Activated CD4-positive, CD25-positive, alpha-beta regulatory T cell treated with anti-CD3 and anti-CD28 coated beads, Interleukin-2, amount 50 U/mL, for 16 hours (primary cell): ENCODE results near the gene CD300LG.
"Not testable (repeated sequence)": the region's sequence is repeated elsewhere in the genome, so short reads cannot be mapped to it uniquely, and the experiment has no call there.

Experiments used
- DNase-seq: peaks from one replicate; pipeline ENCODE4 v3.0.0-alpha.2; 2020; ENCODE audit warnings: low read depth, low spot score

The CD300LG gene

DNA sequence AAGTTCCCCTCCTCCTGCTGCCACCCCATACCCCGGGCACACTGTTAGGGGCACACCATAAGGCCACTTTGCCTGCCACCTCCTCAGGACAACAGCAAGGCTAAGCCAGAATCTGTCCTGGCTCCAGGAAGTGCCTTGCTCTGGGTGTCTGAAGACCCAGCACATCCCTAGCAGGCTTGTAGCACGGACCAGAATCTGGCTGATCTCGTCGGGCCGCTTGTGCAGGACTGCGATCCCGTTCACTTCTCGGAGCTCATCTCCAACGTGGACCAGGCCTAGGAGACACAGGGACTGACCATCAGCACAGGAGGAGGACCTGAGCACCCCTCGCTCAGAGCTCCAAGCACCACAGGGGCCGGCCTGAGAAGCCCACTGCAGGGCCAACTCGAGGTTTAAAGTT is 21.4 kb upstream of the CD300LG start:
- DNase-seq, result no peak

DNA sequence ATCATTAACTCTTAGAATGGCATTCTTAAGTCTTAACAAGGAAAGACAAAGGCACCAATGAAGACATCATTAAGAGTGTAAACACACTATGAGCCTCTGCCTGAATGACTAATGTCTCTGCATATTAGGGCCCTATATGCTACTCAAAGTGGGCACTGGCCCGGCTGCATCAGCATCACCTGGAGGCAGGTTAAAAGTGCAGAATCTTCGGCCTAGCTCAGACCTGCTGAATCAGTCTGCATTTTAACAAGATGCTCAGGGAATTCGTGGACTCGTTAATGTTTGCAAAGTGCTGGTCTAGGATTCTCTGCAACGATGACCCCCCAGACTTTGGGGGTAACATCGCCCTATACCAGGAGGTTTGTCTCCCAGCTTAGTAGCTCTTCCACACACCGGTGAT is 20.8 kb upstream of the CD300LG start:
- DNase-seq, result no peak

DNA sequence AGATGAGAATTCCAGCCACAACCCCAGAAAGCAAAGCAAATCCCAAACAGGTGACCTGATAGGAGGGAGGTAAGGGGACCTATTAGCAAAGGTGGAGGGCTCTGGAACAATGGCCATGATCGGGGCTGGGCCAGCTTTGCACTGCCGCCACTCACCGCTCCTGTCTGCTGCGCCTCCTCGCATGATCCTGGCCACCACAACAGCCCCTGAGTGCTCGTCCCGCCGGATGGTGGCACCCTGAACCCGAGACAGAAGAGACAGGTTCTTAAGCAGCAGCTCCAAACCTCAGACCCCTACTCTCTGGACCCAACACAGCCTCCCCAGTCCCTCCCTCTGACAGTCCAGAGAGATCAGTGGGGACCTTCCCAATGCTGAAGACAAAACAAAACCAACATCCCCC is 19.4 kb upstream of the CD300LG start:
- DNase-seq, result no peak

DNA sequence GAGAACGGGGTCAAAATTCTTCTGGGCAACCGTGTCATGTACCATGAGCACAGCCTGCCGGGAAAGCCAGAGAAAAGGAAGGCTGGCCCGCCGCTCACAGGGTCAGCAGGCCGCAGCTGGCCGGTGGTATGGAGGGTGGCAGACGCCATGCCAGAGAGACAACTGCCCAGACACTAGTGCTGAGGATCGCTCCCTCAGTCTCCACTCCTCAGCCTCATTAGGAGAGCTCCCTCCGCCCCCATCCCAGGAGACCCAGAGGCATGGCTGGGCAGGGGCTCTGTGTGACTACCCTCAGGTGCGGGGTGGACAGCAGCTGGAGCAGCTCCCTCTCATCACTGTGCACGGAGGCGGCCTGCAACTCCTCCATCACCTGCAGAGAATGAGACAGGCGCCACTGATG is 17.2 kb upstream of the CD300LG start:
- no peak for DNase-seq

DNA sequence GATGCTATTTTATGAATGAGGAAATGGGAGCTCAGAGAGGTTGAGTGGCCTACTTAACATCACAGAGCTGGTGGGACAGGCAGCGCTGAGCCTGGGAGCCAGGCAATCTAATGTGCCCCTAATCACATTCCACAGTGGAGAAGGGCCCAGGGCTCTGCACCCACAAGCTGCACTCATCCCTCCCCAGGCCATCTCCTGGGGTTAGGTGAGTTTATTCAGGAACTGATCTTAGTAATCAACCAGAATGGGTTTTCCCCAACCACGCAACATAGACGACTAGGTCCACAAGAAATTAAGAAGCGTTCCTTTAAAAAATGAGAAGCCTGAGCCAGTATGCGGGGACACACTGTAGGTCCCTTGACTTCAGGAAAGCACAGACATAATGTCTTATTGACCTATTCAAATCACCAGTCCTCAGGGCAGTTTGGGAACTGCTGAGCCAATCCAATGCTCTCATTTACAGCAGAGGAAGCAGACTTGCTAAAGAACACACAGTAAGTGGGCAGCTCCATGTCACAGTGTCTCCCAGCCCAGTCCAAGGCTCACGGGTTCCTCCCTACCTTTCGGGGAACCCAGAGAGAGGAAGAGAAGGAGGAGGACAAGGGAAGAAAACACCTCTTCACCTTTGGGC is 16.4 kb upstream of the CD300LG start:
- DNase-seq, result no peak

DNA sequence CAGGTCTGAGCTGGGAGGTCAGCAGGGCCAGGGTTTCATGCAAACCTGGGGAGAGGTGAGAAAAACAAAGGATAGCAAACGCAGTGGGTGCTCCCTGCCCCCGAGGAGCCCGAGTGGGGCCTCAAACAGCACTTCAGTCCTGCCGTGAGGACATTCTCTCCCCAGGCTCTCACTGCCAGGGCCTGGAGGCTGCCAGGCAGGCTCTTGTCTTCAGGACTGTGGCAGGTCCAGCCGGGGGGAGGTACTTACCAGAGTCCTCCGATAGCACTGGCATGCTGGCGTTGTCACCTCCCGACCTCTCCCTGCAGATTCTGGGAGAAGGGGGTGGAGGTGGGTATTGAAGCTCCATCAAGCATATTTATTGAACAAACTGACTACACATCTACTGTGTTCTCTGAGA is 15.3 kb upstream of the CD300LG start:
- no peak for DNase-seq

DNA sequence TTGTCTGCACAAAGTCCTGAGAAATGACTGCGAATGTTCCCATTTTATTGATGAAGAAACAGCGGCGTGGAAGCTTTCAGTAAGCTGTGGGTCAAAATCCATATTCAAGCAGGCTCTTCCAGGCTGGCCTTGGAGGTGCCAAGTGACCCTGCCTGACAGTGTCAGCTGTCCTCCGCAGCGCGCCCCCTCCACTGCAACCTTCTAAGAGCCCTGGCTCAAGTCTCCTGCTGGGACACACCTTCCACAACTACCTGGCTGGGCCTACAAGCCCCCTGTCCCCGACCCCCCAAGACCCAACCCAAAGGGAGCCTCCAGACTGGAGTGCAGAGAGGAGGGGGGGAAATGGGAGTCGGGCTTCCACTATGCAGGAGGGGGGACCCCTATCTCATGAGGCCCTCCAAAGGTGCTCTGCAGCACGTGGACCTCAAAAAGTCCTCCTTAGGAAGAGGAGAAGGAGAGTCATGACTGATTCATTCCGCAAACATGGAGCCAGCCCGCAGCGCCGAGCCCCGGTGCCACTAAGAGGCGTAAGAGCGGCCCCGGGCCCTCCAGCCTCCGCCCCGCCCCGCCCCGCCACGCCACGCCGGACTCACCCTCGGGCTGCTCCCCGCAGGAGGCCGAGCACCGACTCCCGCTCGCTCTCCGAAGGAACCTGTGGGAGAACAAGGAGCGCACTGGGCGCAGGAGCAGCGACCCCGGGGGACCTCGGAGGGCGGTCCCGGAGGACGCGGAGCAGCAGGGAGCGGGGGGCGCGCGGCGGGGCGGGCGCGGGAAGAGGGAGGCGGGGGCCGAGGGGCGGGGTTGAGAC is 14.6 kb upstream of the CD300LG start:
- DNase-seq, result no peak

DNA sequence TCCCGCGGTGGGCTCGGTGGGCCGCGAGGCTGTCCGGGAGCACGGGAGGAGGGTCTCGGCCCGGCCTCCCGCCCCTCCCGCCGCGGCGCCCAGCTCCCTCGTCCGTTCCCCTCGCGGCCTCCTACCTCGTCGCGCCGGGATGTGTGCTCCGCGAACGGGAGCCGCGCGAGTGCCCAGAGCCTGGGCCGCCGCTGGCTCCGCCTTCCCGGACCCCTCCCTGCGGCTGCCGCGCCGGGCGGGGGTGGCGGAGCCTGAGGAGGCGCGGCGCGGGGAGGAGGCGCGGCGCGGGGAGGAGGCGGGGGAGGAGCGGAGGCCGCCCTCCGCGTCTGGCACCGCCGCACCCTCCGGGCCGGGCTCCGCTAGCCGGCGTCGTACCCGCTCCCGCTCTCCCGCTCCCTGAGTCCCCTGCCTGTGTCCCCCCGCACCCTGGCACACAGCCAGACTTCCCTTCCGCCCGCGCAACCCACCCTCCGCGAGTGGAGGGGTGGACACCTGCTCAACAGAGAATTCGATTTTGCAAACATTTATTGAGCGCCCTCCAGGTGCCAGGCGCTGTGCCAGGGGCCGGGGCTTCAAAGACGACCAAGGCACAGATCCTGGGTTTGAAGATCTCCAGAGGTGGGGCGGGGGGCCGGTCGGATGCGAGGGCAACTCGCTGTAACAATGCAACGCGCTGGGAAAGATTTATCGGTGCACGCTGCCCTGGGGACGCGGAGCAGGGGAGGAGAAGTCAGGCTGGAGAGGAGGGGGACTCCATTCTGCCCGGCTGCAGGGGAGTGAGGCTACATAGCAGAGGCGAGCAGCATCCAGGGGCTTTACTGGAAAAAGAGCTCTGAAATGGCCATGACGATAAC is 13.8 kb upstream of the CD300LG start, which contains the start of gene MPP3:
Gene MPP3, minus strand, starts transcription at position 171 of the 854 bp plus-strand sequence. CDS start 1,240 bp downstream, outside the sequence.
- DNase-seq, result no peak

DNA sequence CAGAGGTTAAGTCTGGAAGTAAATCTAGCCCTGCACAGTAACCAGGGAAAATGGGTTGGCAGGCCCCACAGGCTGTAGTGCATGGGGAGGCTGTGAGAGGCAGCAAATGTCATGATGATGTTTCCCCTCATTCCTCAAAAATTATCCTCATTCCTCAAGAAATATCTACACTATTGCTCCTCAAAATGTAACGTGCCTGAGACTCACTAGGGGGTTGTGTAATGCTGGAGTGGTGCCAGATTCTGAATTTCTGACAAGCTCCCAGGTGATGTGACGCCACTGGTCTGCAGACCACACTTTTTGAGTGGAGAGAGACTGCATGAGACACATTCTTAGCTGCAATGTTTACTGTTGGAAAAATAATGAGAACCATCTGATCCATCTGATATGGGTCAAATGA is 12.9 kb upstream of the CD300LG start:
- DNase-seq, result no peak

DNA sequence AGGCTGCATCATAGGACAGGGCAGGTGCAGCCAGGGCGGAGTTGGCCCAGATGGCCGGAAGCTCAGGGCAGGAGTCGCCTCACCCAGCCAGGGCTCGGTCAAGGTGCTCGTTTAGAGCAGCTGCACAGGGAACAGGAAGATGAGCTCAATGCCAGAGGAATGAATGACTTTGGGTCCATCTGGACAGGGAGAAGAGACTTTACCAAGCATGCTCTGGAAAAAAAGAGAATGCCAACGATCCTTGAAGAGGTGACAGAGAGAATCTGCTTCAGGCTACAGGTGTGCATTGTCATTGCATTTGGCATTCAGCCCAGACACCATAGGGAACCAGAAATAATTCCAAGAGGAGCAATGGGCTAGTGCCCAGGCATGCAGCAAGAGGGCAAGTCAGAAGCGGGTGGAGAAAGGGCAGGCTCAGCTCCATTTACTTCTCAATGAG is 7.3 kb upstream of the CD300LG start:
- no peak for DNase-seq

DNA sequence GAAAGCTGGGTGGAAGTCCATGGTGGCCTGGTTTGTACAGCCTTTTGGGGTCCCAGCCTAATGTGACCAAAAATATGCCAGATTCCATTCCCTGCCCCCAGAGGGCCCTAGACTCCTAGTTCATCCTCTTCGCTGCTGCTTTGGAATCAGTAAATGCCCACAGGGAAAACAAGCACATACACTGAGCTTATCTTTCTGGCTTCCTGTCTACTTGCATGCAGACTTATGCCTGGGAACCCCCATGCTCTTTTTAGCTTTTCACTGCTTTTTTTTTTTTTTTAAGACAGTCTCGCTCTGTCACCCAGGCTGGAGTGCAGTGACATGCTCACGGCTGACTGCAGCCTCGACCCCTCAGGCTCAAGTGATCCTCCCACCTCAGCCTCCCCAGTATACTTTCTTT is 6.2 kb upstream of the CD300LG start:
- DNase-seq, result no peak

DNA sequence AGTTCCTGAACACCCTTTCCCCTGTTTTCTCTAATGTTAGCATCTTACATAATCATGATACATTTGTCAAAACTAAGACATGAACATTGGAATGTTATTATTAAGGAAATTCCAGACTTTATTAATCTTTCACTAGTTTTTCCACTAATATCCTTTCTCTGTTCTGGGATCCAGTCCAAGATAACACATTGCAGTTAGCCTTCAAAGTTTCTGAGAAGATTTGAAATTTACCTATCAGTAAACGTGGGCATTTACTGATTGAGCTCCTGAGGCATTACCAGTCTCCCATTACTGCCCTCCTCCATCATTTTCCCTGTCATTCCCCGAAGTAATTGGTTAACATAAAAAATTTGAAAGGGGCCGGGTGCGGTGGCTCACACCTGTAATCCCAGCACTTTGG is 5.7 kb upstream of the CD300LG start:
- DNase-seq, result no peak

DNA sequence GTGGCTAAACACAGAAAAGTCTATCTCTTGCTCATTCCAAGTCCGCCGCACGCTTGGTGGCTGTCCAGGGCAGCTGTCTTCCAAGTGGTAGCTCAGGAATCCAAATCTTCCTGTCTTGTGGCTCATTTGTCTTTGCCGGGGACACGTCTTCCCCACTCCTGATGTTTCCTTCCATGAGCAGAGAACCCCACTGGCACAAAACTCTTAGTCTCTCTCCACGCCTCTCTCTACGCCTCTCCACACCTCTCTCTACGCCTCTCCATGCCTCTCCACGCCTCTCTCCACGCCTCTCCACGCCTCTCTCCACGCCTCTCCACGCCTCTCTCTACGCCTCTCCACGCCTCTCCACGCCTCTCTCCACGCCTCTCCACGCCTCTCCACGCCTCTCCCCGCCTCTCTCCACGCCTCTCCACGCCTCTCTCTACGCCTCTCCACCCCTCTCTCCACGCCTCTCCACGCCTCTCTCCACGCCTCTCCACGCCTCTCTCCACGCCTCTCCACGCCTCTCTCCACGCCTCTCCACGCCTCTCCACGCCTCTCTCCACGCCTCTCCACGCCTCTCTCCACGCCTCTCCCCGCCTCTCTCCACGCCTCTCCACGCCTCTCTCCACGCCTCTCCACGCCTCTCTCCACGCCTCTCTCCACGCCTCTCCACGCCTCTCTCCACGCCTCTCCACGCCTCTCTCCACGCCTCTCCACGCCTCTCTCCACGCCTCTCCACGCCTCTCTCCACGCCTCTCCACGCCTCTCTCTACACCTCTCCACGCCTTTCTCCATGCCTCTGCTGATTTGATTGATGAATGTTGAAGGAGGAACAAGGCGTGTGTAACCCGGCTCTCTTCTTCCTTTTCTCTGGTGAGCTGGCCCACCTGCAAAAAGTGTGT is 4.6 kb upstream of the CD300LG start:
- not testable (repeated sequence) for DNase-seq

DNA sequence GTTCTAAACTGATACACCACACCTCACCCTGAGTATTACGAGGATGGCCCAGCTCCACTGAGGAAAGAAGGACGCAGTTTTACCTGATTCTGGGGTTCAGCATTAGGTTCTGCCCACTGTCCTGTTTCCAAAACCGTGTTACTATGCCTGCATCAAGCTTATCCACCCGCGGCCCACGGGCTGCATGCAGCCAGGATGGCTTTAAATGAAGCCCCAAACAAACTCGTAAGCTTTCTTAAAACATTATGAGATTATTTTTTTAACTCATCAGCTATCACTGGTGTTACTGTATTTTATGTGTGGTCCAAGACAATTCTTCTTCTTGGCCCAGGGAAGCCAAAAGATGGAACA is 4.0 kb upstream of the CD300LG start:
- DNase-seq, result no peak

DNA sequence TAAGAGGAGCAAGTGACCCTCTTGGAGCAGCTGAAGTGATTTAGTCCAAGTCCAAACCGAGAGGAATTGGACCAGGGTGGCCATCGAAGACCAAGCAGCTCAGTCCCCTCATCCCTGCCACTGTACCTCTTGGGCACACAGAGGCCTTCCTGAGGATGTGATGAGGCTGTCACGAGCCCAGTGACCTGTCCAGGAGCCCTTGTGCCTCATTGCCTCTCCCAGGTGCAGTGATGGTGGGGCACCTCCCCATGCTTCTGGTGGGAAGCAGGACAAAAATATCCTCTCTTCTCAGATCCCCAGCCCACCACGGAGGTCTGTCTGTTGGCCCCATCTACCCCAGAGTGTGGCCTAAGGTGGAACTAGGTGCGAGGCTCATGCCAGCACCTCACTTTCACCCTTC is 2.7 kb upstream of the CD300LG start:
- DNase-seq, result no peak

DNA sequence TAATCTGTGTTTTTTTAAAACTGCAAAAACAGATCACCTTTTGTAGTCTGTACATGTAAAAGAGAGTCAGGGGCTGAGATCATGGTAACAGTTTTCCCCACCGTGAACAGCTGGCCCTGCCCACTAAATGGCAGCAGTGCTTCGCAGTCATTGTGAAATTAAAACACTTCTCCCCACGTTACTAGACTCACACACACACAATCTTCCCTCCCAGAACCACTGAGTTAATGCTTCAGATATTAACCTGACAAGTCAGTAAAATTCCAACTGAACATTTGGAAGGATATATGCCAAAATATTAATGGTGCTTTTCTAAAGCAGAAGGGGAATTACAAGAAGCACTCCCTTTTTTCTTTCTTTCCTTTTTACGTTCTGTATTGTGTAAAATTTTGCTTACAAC is 1.2 kb upstream of the CD300LG start:
- DNase-seq, result no peak

DNA sequence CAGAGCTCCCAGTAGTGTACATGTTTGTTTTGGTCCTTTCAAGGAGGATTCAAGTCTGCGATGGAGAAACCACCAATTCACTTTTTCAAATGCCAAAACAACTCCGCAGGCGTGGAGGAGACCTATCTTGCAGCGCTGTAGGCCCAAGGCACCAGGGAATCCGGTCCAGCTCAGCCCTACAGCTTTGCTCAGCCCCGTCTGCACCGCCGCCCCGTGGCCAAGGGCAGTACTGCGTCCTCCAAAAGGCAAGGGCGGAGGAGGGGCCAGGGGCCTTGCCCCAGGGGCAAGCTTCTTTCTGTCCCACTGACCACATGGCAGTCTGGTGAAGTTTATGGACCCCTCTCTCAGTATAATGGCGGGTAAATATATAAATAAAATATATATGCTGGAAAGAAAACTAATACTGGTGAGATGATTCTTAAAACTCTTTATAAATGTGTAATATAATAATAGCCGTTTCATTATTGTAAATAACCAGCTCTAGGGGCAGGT is 709 bp upstream of the CD300LG start:
- DNase-seq, result peak; percentile 52

DNA sequence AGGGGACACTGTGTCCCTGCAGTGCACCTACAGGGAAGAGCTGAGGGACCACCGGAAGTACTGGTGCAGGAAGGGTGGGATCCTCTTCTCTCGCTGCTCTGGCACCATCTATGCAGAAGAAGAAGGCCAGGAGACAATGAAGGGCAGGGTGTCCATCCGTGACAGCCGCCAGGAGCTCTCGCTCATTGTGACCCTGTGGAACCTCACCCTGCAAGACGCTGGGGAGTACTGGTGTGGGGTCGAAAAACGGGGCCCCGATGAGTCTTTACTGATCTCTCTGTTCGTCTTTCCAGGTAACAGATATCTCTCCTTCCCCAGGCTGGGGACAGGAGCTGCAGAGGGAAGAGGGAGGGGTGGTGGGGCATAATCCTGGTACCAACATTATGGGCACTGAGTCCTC is 1.6 kb downstream of the CD300LG start:
- no peak for DNase-seq

DNA sequence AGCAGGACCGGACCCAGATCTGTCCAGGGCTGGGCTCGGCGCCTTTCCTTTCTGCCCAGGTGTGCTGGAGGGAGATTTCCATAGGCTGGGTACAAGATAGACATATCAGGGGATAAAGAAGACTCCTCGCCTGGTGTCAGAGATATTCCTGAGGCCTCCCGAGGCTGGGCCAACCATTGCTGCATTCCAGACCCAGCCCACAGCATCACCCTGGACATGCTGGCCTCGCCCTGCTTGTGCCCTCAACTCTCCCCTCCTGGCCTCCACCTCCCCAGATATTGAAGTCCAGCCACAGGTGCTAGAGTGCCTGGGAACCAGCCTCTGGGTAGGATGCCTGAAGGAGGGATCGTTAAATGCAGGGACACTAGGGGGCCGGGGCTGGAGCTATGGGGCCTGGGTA is 2.1 kb downstream of the CD300LG start:
- no peak for DNase-seq

DNA sequence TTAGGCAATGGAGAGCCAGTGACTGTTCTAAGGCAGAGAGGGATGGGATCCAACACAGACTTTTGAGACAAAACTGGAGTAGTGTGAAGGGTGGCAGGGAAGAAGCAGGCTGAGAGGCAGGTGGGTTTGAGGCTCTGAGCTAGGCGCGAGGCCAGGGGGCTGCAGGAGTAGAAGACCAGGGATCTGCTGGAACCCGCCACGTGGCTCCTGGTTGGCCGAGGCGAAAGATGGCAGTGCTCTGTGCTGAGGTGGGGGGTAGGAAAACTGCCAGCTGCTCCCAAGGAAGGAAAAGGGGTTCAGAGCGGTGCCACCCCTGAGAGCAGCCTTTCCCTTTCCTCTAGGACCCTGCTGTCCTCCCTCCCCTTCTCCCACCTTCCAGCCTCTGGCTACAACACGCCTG is 5.6 kb downstream of the CD300LG start:
- DNase-seq, result no peak

DNA sequence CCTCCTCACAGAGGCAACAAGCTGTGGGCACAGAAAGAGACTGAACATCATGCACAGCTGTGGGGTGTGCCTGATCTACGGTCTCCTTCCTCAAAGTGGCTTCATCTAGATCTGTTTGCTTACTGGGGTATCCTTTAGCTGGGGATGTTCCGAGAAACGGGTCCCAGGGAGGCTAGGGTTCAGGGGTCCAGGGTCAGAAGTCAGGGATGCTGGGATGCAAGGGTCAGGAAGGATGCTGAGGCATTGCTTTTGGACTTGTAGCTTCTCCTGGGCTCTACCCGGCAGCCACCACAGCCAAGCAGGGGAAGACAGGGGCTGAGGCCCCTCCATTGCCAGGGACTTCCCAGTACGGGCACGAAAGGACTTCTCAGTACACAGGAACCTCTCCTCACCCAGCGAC is 6.6 kb downstream of the CD300LG start:
- DNase-seq, result no peak
